Adrenal gland (tissue), 12 donors: ENCODE results near the gene PLA2G12A. TPM values are rescaled to one million over a fixed set of nuclear protein-coding genes. Genes with fewer than 3 reads are reported as not detected.

ENCODE experiments used
- DNase-seq, 7 donors: peaks; one replicate each; pipeline ENCODE4 v3.0.0-alpha.2; 2019 to 2020
- H3K27ac ChIP-seq, 5 donors: fragments of 200-600 bp; sonication (generic) in 4 of 5; 1 replicate in 3 of 5; 2 replicates in 2 of 5; pipeline versions ENCODE4 v1.5.1 to v1.8.0; 2016 to 2020; ENCODE audit warnings: mild to moderate bottlenecking in 1 of 5
- H3K27me3 ChIP-seq: fragments of 200-600 bp; 2 replicates; pipeline ENCODE4 v1.8.0; 2021
- H3K36me3 ChIP-seq, 2 donors: fragments of 200-600 bp; replicated peaks in 1 of 2; 1 replicate in 1 of 2; 2 replicates in 1 of 2; pipeline versions ENCODE4 v1.5.1 to v1.8.0; 2018 to 2022
- H3K4me1 ChIP-seq, 2 donors: fragments of 200-600 bp; replicated peaks in 1 of 2; 1 replicate in 1 of 2; 2 replicates in 1 of 2; pipeline versions ENCODE4 v1.5.1 to v1.8.0; 2018 to 2021
- H3K4me3 ChIP-seq, 4 donors: fragments of 200-600 bp; sonication (generic) in 3 of 4; one replicate each; pipeline ENCODE4 v1.5.1; 2016 to 2018
- H3K9me3 ChIP-seq, 3 donors: fragments of 200-600 bp; sonication (generic) in 1 of 3; replicated peaks in 1 of 3; 1 replicate in 2 of 3; 2 replicates in 1 of 3; pipeline versions ENCODE4 v1.5.1 to v1.8.0; 2016 to 2021
- POLR2A ChIP-seq, 2 donors: fragments of 450-650 bp; IDR thresholded peaks; one replicate each; pipeline ENCODE4 v1.6.1; 2017; ENCODE audit warnings: antibody characterized with exemption in 2 of 2, mild to moderate bottlenecking in 2 of 2, moderate library complexity in 1 of 2
- WGBS, 4 donors: extraction: QIAGEN DNeasy Blood & Tissue Kit in 2 of 4; methylation state at CpG; one replicate each; pipeline versions ENCODE4 v1.1.5 to v1.1.7; 2013 to 2017; 5-methylcytosine and 5-hydroxymethylcytosine counted together
- intact Hi-C, 2 donors: fragments of 100-400 bp; cut with DNase I; formaldehyde crosslinking; loops; one replicate each; pipeline versions ENCODE4 v1.14.1 to v1.15.0; 2022 to 2023
- polyA plus RNA-seq, 3 donors: library from polyadenylated mRNA; stranded (reverse); fragments of 200-250 nt in 2 of 3; fragments of 350-450 nt in 1 of 3; fragmentation: Illumina TruSeq in 1 of 3; extraction: RNeasy Lipid Tissue Mini Kit (QIAGEN cat#74804) in 1 of 3; gene quantifications; one replicate each; pipeline ENCODE4 v1.2.3, GENCODE V29; 2013 to 2014
- total RNA-seq, 9 donors: library from RNA; depleted of rRNA in 4 of 9; stranded (reverse); fragments of >200 nt in 4 of 9; fragments of 120-200 nt in 1 of 9; fragmentation: NEBNext Ultra II Directional in 1 of 9; extraction: Animal tissue kit (Norgen Biotek cat#: 25700) in 1 of 9; gene quantifications; one replicate each; pipeline versions ENCODE4 v1.1.0 to v1.2.4, GENCODE V29; 2013 to 2023
- TF ChIP-seq, protein P1 (sequence below), 6 experiments: fragments of 450-650 bp in 4 of 6; fragments of 200-600 bp in 2 of 6; sonication (generic) in 1 of 6; IDR thresholded peaks; 1 replicate in 5 of 6; 2 replicates in 1 of 6; pipeline versions ENCODE4 v1.5.1 to v1.8.0; 2016 to 2021; ENCODE audit warnings: antibody characterized with exemption in 6 of 6, mild to moderate bottlenecking in 2 of 6, moderate library complexity in 1 of 6
- donor health status: healthy with polysubstance abuse.
- donor health status: Bipolar disorder and iron deficiency.
- donor health status: DM: yes; HTN: yes; CAD: no.
- donor health status: DM: no; HTN: no; CAD: no.
- donor health status: DM: no; HTN: no; CAD: no.
- donor health status: DM: yes; HTN: yes; CAD: no.

PLA2G12A gene
- total and polyA plus RNA-seq, 12 donors = 10.7 to 67.0 (median 31.5) TPM

DNA sequence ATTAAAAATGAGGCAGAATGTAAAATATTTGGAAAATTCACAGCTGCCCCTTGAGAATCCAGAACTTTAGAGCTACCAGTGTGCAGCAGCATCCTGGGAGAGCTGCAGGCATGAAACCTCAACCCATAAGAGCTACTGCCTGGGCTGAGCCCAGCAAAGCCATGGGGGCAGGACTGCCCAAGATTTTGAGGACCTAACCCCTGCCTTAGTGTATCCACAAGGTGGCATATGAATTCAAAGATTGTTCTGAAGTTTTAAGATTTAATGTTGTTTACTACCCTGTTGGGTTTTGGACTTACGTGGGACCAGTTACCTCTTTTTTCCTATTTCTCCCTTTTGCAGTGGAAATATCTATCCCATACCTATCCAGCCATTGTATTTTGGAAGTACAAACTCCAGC, 53.0 kb downstream of the PLA2G12A start:
- Histone ChIP-seq H3K4me1 (no peaks in the 10 kb centered on the region), H3K27ac (no peak overlapping the region), H3K4me3 (no peak overlapping the region), H3K9me3 (no peaks in the 10 kb centered on the region), H3K27me3 (no peaks in the 10 kb centered on the region), H3K36me3 (no peaks in the 10 kb centered on the region)
- no peak for TF ChIP-seq POLR2A (IDR thresholded peaks at IDR 0.05)
- TF ChIP-seq, protein P1, sequence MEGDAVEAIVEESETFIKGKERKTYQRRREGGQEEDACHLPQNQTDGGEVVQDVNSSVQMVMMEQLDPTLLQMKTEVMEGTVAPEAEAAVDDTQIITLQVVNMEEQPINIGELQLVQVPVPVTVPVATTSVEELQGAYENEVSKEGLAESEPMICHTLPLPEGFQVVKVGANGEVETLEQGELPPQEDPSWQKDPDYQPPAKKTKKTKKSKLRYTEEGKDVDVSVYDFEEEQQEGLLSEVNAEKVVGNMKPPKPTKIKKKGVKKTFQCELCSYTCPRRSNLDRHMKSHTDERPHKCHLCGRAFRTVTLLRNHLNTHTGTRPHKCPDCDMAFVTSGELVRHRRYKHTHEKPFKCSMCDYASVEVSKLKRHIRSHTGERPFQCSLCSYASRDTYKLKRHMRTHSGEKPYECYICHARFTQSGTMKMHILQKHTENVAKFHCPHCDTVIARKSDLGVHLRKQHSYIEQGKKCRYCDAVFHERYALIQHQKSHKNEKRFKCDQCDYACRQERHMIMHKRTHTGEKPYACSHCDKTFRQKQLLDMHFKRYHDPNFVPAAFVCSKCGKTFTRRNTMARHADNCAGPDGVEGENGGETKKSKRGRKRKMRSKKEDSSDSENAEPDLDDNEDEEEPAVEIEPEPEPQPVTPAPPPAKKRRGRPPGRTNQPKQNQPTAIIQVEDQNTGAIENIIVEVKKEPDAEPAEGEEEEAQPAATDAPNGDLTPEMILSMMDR (IDR thresholded peaks at IDR 0.05) = no peak
- intact Hi-C loops = no loop called here
- WGBS, 4 donors = 87 to 96% (median 89%) methylated on average over 1 of the region's 1 CpG
- no peak for DNase-seq

DNA sequence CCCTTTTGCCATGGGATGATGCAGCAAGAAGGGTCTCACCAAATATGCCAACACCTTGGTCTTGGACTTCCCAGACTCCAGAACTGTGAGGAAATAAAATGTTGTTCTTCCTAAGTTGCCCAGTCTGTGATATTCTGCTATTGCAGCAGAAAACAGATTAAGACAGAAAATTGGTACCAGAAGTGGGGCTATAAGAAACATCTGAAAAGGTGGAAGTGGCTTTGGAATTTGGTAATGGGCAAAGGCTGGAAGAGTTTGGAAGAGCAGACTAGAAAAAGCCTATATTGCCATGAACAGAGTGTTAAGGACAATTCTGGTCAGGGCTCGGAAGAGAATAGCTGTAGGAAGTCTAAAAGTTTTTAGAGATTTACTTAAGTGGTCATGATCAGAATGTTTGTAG, 54.0 kb downstream of the PLA2G12A start:
- Histone ChIP-seq H3K27me3 (no peaks in the 10 kb centered on the region), H3K9me3 (no peaks in the 10 kb centered on the region), H3K4me1 (no peaks in the 10 kb centered on the region), H3K4me3 (no peak overlapping the region), H3K27ac (no peak overlapping the region), H3K36me3 (no peaks in the 10 kb centered on the region)
- TF ChIP-seq, protein P1 (IDR thresholded peaks at IDR 0.05) = no peak
- TF ChIP-seq POLR2A (IDR thresholded peaks at IDR 0.05) = no peak
- no peak for DNase-seq
- intact Hi-C loops = no loop called here
- 85 to 98% (median 91%) methylated on average over 1 of the region's 1 CpG for WGBS, 4 donors

DNA sequence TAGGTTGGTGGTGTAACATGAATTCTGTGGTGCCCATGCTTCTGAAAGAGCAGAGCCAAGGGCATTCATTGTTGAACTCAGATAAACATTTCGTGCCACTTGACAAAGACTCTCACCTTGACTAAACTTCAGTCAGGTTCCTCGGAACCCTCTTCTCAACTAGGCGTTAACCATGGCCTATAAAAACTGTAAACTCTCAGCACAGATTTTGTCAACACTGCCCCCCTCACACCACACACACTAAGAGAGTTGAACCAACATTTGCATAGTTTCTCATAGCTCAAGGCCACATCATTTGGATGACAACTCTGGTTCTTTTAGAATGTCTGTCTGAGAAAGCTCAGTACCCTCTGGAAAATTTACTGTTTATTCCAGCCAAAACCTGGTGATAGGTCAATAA, 54.7 kb downstream of the PLA2G12A start:
- Histone ChIP-seq H3K4me1 (no peaks in the 10 kb centered on the region), H3K9me3 (no peaks in the 10 kb centered on the region), H3K27me3 (no peaks in the 10 kb centered on the region), H3K27ac (no peak overlapping the region), H3K36me3 (no peaks in the 10 kb centered on the region), H3K4me3 (no peak overlapping the region)
- TF ChIP-seq POLR2A (IDR thresholded peaks at IDR 0.05) = no peak
- TF ChIP-seq, protein P1 (IDR thresholded peaks at IDR 0.05) = no peak
- DNase-seq = no peak
- intact Hi-C loops = no loop called here
- WGBS, 4 donors = 39 to 65% (median 60%) methylated on average over 3 of the region's 3 CpGs

DNA sequence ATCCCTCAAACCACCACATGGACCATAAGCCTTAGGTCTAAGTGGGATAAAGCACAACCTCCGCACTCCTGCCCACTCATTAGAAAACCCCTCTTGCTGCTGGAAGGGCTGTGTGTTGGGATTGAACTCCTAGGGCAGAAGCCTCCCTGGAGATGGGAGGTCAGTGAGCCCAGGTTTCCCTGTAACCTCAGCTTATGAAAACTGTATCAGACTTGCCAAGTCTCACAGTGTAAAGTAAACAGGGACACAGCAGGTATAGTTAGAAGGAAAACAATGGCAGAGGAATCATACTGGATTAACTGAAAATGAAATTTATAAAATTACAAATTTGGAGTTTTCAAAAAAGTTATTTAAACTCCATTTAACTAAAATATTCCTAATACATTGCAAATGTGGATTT, 56.6 kb downstream of the PLA2G12A start:
- TF ChIP-seq POLR2A (IDR thresholded peaks at IDR 0.05) = no peak
- TF ChIP-seq, protein P1 (IDR thresholded peaks at IDR 0.05) = no peak
- H3K27ac ChIP-seq = no peak overlapping the region
- DNase-seq = no peak
- intact Hi-C loops = no loop called here
- H3K27me3 ChIP-seq = no peaks in the 10 kb centered on the region
- 82 to 100% (median 89%) methylated on average over 1 of the region's 1 CpG for WGBS, 4 donors
- no peaks in the 10 kb centered on the region for H3K4me1 ChIP-seq
- no peaks in the 10 kb centered on the region for H3K9me3 ChIP-seq
- H3K36me3 ChIP-seq = no peaks in the 10 kb centered on the region
- H3K4me3 ChIP-seq = no peak overlapping the region
